ENCODE data around the gene GPC3. TPM values are rescaled to one million over a fixed set of nuclear protein-coding genes. Genes with fewer than 3 reads are reported as not detected.

Gene GPC3
- total RNA-seq, 2 experiments from 2014 or later = 0.25 to 0.59 TPM

DNA sequence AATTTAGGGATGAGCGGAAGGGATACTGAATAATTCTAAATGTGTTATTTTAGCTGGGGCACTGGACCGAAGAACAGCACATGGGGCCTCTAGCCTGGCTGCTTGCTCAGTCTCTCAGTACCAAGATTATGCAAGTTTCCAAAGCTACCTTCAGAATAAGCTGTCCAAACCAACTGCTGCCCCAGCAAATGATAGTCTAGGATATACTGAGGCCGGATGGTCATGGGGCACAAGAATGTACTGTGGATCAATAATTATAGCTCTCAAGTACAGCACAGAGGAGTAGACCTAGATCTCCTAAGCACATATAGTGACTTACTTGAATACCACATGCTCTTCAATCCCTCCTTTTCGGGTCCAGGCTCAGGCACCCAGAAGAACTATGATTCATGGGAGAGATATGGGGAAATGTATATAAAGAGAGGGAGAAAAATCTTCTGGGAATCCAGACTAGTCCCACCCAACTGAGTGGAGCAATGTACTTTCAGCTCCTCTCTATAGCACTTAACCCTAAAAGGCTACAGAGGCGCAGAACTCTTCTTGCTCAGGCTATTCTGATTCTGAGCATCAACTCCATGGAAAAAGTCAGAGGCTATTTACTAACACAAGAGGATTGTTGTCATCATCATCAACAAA lies 409.8 kb downstream of the GPC3 start:
- H3K27ac Mint-ChIP-seq = no peak overlapping the region
- CTCF ChIA-PET = no interaction called here
- no peaks in the 10 kb centered on the region for H3K27me3 Mint-ChIP-seq
- Histone ChIP-seq H3K27ac (ENCODE audit: low read depth in 1 of 2, low read length in 2 of 2) (no peak overlapping the region), H3K36me3 (ENCODE audit: insufficient read depth, low read length) (no peaks in the 10 kb centered on the region), H3K9me3 (ENCODE audit: control insufficient read depth in 1 of 2, insufficient read depth in 1 of 2, low read length in 2 of 2) (no peaks in the 10 kb centered on the region), H3K4me1 (ENCODE audit: insufficient read depth, low read length) (no peaks in the 10 kb centered on the region), H3K27me3 (ENCODE audit: control insufficient read depth in 1 of 2, insufficient read depth in 2 of 2, low read length in 2 of 2) (no peaks in the 10 kb centered on the region), H3K4me3 (ENCODE audit: low read length) (no peak overlapping the region)
- POLR2A ChIA-PET = no interaction called here
- intact Hi-C loops (cut with DNase I, micrococcal nuclease) = no loop called here
- H3K9me3 Mint-ChIP-seq = no peaks in the 10 kb centered on the region
- TF ChIP-seq, protein P1, sequence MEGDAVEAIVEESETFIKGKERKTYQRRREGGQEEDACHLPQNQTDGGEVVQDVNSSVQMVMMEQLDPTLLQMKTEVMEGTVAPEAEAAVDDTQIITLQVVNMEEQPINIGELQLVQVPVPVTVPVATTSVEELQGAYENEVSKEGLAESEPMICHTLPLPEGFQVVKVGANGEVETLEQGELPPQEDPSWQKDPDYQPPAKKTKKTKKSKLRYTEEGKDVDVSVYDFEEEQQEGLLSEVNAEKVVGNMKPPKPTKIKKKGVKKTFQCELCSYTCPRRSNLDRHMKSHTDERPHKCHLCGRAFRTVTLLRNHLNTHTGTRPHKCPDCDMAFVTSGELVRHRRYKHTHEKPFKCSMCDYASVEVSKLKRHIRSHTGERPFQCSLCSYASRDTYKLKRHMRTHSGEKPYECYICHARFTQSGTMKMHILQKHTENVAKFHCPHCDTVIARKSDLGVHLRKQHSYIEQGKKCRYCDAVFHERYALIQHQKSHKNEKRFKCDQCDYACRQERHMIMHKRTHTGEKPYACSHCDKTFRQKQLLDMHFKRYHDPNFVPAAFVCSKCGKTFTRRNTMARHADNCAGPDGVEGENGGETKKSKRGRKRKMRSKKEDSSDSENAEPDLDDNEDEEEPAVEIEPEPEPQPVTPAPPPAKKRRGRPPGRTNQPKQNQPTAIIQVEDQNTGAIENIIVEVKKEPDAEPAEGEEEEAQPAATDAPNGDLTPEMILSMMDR (IDR thresholded peaks at IDR 0.05) = no peak
- H3K36me3 Mint-ChIP-seq (ENCODE audit: low read depth) = no peaks in the 10 kb centered on the region
- no peaks in the 10 kb centered on the region for H3K4me1 Mint-ChIP-seq (ENCODE audit: low read depth)
- H3K4me3 Mint-ChIP-seq = no peak overlapping the region
- DNase-seq = no peak
- ATAC-seq (ENCODE audit: poor library complexity) = no peak

DNA sequence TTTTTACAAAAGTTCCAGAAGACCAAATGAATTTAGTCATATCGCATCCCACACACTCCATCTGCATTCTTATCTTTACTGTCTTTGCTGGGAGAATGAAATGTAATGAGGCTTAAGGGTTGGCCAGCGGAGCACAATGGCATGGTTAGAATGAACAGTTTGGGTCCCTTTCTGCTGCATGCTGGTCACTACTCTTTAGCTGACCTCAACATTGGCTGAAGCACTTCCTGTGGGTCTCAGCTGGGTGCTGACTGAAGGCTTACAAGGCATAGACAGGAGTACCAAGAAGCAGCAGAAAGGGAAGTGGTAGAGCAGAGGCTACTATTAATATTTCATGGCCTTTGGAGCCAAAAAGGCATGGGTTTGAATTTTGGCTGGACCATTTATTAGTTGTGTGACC lies 410.7 kb downstream of the GPC3 start:
- Histone ChIP-seq H3K27ac (ENCODE audit: low read depth in 1 of 2, low read length in 2 of 2) (no peak overlapping the region), H3K4me1 (ENCODE audit: insufficient read depth, low read length) (no peaks in the 10 kb centered on the region), H3K36me3 (ENCODE audit: insufficient read depth, low read length) (no peaks in the 10 kb centered on the region), H3K9me3 (ENCODE audit: control insufficient read depth in 1 of 2, insufficient read depth in 1 of 2, low read length in 2 of 2) (no peaks in the 10 kb centered on the region), H3K27me3 (ENCODE audit: control insufficient read depth in 1 of 2, insufficient read depth in 2 of 2, low read length in 2 of 2) (no peaks in the 10 kb centered on the region), H3K4me3 (ENCODE audit: low read length) (no peak overlapping the region)
- ChIA-PET CTCF (no interaction called here), POLR2A (no interaction called here)
- Mint-ChIP-seq H3K4me1 (ENCODE audit: low read depth) (no peaks in the 10 kb centered on the region), H3K27ac (no peak overlapping the region), H3K4me3 (no peak overlapping the region), H3K27me3 (no peaks in the 10 kb centered on the region), H3K36me3 (ENCODE audit: low read depth) (no peaks in the 10 kb centered on the region), H3K9me3 (no peaks in the 10 kb centered on the region)
- intact Hi-C loops (cut with DNase I, micrococcal nuclease) = no loop called here
- ATAC-seq (ENCODE audit: poor library complexity) (no peak), DNase-seq (no peak)
- TF ChIP-seq, protein P1 (IDR thresholded peaks at IDR 0.05) = no peak

DNA sequence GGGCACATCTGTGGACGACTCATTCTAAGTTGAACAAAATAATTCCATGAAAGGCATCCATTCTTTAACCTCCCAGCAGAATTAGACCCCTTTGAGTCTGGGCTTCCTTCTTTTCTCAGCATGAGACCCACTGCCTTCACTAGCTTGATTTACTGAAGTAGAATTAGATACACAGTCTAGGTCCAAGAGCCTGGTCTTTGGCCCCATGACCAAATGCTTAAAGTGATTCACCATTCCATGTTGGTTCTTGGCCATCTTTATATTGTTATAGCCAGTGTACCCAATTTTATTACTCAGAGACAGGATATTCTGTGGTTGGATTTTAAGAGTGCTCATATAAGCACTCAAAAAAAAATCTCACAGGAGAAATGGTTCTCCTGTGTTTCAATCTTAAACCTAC lies 414.8 kb downstream of the GPC3 start:
- intact Hi-C loops (cut with DNase I, micrococcal nuclease) = no loop called here
- H3K36me3 Mint-ChIP-seq (ENCODE audit: low read depth) = no peaks in the 10 kb centered on the region
- no peaks in the 10 kb centered on the region for H3K9me3 Mint-ChIP-seq
- Histone ChIP-seq H3K4me3 (ENCODE audit: low read length) (no peak overlapping the region), H3K36me3 (ENCODE audit: insufficient read depth, low read length) (no peaks in the 10 kb centered on the region), H3K4me1 (ENCODE audit: insufficient read depth, low read length) (no peaks in the 10 kb centered on the region), H3K27ac (ENCODE audit: low read depth in 1 of 2, low read length in 2 of 2) (no peak overlapping the region), H3K9me3 (ENCODE audit: control insufficient read depth in 1 of 2, insufficient read depth in 1 of 2, low read length in 2 of 2) (no peaks in the 10 kb centered on the region), H3K27me3 (ENCODE audit: control insufficient read depth in 1 of 2, insufficient read depth in 2 of 2, low read length in 2 of 2) (no peaks in the 10 kb centered on the region)
- H3K27ac Mint-ChIP-seq = no peak overlapping the region
- ChIA-PET CTCF (no interaction called here), POLR2A (no interaction called here)
- H3K4me1 Mint-ChIP-seq (ENCODE audit: low read depth) = no peaks in the 10 kb centered on the region
- ATAC-seq (ENCODE audit: poor library complexity) (no peak), DNase-seq (no peak)
- TF ChIP-seq, protein P1 (IDR thresholded peaks at IDR 0.05) = no peak
- no peaks in the 10 kb centered on the region for H3K27me3 Mint-ChIP-seq
- H3K4me3 Mint-ChIP-seq = no peak overlapping the region

Data from CD4-positive, alpha-beta T cell (primary cell).